SIG-M5 (cell line): ENCODE results near the gene MUC22.
"Not testable (repeated sequence)": the region's sequence is repeated elsewhere in the genome, so short reads cannot be mapped to it uniquely, and the experiment has no call there.

Experiments used
- DNase-seq: peaks from one replicate; lab custom pipeline; 2025; lab: John Stamatoyannopoulos, UW

The MUC22 gene

DNA sequence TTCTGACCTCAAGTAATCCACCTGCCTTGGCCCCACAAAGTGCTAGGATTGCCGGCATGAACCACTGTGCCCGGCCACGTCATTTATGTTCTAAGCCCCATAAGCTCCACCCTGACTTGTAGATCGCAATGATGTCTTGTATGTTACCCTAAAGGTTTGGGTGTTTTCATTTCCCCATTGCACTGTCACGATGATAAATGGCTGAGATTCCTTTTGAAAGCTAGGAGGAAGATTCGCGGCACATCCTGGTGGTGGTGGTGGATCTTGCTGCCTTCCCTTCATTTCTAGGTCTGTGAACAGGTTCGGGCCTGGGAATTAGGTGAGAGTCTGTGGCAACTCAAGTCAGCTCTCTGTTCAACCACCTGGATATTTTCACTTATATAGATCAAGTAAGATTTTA lies 28.3 kb downstream of the MUC22 start:
- no peak for DNase-seq

DNA sequence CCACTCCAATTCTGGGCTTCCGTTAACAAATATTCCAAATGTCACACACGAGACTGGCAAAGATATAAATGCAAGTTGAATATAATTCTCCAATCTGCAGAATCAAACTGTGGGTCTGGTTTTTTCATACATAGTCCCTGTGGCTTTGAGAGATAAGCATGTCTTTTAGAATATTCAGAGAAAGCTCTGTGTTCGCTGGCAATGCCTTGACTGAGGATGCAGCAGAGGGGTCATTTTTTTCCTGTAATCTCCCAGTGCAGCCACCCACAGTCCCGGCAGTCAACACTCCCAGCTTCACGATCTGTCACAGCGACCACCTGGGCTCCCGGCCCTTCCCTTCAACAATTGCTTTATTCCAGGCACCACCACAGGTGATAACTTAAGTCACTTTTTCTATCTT lies 30.5 kb downstream of the MUC22 start:
- no peak for DNase-seq

- no peak for DNase-seq
Measured at GRCh38 chr6:31041372-31041974, 31.2 kb downstream of the MUC22 start.

- DNase-seq = no peak
Measured at GRCh38 chr6:31042806-31043205, 32.5 kb downstream of the MUC22 start.

- DNase-seq = no peak
Measured at GRCh38 chr6:31048099-31048498, 37.8 kb downstream of the MUC22 start.

DNA sequence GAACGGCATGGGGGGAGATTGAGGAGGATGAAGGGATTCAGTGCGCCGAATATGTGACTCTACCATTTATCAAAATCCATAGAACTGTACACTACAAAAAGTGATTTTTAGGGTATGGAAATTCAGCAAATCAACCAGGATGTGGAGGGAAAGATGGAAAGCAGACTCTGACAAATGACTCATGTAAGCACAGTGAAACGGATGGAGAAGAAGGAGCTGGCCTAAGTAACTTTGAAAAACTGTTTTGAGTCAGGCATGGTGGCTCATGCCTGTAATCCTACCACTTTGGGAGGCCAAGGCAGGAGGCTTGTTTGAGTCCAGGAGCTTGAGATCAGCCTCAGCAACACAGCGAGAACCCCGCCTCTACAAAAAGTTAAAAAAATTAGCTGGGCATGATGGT lies 39.2 kb downstream of the MUC22 start:
- no peak for DNase-seq

DNA sequence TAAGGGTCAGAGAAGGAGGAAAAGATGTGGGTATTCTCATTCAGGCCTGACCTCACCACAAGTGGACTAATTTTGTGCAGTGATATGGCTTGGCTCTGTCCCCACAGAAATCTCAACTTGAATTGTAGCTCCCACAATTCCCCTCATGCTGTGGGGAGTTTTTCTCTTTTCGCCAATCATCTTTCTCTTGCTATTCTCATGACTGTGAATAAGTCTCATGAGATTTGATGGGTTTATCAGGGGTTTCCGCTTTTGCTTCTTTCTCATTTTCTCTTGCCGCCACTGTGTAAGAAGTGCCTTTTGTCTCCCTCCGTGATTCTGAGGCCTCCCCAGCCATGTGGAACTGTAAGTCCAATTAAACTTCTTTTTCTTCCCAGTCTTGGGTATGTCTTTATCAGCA lies 42.9 kb downstream of the MUC22 start:
- DNase-seq = not testable (repeated sequence)

GRCh38 chr6:31053873-31054272 lies 43.6 kb downstream of the MUC22 start:
- no peak for DNase-seq

DNA sequence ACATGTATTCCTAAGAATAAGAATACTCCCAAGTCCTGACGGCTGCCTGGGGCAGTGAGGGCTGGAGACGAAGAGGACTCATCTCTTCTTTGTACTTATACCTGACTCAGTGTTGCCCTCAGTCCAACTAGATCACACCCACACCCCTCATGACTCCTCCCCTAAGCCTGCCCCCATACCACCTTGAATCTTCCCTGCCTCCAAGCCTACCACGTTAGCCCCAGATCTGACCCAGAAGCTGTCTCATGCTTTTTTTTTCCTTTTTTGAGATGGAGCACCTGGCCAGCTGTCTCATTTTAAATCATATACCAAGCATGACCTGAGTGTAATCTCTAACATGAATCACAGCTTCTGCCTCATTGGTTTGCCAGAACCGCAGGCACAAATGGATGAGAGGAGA lies 45.2 kb downstream of the MUC22 start:
- DNase-seq = no peak

DNA sequence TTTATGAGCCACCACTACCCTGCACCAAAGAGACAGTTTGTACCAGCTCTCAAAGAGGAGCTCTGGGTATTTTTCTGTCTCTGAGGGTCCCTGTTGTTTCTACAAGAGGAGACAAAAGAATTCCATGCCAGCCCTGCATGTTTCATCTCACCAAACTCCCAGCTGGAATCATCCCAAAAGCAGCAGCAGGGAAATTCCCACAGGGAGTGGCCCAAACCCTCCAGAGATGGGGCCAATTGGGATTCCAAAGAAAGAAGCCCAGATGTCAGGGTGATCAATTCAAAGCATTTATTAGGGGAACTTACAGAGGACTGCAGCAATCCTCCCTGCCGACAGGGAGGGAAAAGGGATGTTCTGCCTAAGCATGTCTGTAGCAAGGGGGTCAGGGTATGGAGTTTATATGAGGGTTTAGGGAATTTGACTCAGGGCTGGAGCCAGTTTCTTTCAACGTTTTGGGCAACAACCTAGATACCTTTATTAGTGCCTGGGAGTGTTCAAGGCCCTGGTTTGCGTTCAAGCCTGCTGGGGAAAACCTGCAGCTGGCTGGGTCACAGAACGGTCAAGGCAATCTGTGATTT lies 47.2 kb downstream of the MUC22 start:
- DNase-seq = no peak

DNA sequence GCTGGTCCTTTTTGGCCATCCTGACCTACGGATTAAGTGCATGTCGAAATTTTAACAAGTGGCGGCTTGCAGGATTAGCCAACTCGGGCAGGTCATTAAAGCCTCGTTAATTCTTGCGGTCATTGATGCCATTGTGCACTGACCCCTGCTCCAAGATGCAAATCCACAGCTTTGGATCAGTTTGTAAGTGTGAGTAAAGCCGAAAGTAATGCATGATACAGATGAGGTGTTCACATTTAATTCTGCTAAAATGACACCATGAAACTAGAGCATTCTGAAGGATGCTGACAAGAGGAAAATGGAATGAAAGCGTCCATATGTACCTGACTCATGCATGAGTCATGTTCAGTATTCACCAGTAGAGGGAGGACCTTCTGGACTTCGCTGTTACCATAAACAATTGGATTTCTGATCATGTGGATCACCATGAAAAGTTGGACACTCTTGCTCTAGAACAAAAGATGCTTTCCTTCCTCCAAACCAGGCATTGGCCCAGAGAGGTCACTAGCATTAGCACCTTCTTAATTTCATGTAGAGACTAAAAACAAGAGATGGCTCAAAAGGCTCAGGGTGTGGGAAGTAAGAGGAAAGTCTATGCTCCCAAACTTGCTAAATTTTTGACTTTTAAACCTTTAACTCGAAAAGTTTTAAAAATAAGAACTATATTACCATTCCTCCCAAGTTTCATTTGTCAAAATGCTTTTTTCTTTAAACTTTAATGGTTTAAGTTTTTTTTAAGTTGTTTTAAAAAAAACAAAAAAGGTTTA lies 48.0 kb downstream of the MUC22 start:
- no peak for DNase-seq

GRCh38 chr6:31060145-31060544 lies 49.9 kb downstream of the MUC22 start:
- DNase-seq = no peak

DNA sequence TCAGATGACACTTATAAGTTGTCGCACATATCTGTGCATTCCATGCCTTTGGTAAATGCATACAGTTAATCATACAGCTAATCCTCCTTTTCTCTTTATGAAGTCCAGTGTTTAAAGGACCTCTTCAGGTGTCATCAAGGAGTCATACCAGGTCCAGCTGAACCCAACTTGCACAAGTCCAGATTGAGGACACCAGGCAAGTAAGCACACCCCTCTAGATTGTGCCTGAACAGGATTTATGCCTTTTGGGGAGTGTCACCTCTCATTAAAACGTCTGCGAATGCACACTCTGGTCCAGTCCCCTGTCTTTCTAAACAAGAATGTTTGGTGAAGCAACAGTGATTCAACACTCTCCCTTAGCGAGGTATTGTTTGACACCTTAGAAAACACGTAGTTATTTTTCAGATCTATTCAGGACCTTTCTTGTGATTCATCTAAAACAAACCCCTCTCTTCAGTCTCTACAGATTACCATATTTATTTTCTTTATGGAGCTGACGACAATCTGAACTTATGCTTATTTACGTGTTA lies 53.7 kb downstream of the MUC22 start:
- no peak for DNase-seq

- DNase-seq = no peak
Measured at GRCh38 chr6:31065556-31065955, 55.3 kb downstream of the MUC22 start.

DNA sequence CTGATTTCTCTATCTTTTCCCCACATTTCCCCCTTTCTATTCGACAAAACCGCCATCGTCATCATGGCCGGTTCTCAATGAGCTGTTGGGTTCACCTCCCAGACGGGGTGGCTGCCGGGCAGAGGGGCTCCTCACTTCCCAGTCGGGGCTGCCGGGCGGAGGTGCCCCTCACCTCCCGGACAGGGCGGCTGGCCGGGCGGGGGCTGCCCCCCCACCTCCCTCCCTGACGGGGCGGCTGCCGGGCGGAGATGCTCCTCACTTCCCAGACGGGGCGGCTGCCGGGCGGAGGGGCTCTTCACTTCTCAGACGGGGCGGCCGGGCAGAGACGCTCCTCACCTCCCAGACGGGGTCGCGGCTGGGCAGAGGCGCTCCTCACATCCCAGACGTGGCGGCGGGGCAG lies 56.8 kb downstream of the MUC22 start:
- DNase-seq = not testable (repeated sequence)

- not testable (repeated sequence) for DNase-seq
Measured at GRCh38 chr6:31067891-31068668, 57.8 kb downstream of the MUC22 start.

GRCh38 chr6:31068669-31069340 lies 58.5 kb downstream of the MUC22 start:
- DNase-seq = no peak

DNA sequence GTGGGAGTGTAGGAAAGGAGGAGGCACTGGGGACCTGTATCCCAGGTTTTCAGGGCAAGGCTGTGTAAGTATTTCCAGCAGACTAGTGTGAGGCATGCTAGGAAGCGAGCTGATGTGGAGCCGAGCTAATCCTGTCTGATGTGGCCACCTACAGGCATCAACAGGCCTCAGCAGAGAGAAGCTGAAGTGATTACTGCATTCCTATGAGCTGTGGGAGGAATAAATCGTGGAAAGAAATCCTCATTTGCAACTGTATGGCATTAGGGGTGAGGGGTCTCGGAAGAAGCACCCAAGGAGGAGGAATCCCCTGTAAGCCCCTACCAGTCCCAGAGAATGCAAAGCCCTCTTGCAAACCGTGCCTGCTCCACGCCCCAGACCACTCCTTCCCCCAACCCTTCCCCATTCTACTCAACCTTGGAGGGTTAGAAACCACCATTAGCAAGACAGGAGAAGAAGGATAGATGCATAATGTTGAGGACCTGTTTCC lies 60.5 kb downstream of the MUC22 start:
- DNase-seq = no peak

DNA sequence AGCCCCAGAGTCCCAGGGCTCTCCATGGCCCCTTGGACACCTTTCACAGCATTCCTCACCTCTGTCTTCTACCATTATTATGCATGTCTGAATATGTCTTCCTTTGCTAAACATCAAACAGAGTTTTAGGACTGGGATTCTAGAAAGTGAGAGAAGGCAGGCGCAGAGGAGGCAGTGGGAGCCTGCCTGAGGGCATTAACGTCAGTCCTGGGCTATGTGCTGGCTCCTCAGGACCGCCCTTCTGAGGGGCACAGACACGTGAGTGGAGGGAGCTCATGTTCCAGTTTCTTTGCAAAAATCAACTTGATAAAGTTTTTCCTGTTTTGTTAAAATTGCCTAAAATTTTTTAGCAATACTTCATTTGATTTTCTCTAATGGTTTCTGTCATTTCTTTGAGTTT lies 64.1 kb downstream of the MUC22 start:
- no peak for DNase-seq

GRCh38 chr6:31075528-31075927 lies 65.3 kb downstream of the MUC22 start:
- DNase-seq = no peak

- no peak for DNase-seq
Measured at GRCh38 chr6:31076611-31077010, 66.3 kb downstream of the MUC22 start.
